ENCODE data around the gene GPC5. TPM values are rescaled to one million over a fixed set of nuclear protein-coding genes. Genes with fewer than 3 reads are reported as not detected.

The GPC5 gene
- total RNA-seq, 1 experiment from 2014 or later = 0.15 TPM

GRCh38 chr13:91470084-91470621 is 71.7 kb downstream of the GPC5 start:
- H2BK20ac ChIP-seq (ENCODE audit: low read depth, low read length, poor library complexity, severe bottlenecking) = no peak overlapping the region
- no peak overlapping the region for H4K91ac ChIP-seq (ENCODE audit: insufficient read length, low read depth, low read length)
- H3K4me1 ChIP-seq (ENCODE audit: insufficient read depth, low read length) = no peaks in the 10 kb centered on the region
- no peak overlapping the region for H3K14ac ChIP-seq (ENCODE audit: insufficient read depth, low read length)
- H4K8ac ChIP-seq (replicated peaks; ENCODE audit: insufficient read length, low read depth, low read length) = no peak overlapping the region
- no peak overlapping the region for H4K5ac ChIP-seq (ENCODE audit: insufficient read length, low read depth, low read length)
- no peak overlapping the region for H3K18ac ChIP-seq (ENCODE audit: insufficient read length, low read depth, low read length)
- no peak overlapping the region for H2BK120ac ChIP-seq (ENCODE audit: low read depth, low read length, poor library complexity, severe bottlenecking)
- Mint-ChIP-seq H3K36me3 (ENCODE audit: insufficient read depth in 1 of 3, low read depth in 3 of 3) (no peaks in the 10 kb centered on the region), H3K27ac (no peak overlapping the region; a peak in 2 of 7 replicates), H3K4me1 (no peaks in the 10 kb centered on the region; a peak in 1 of 4 replicates), H3K4me3 (no peak overlapping the region), H3K27me3 (ENCODE audit: low read depth) (no peaks in the 10 kb centered on the region; the same call in 1 of the 2 replicates), H3K9me3 (no peaks in the 10 kb centered on the region)
- no peak overlapping the region for H3T11ph ChIP-seq (ENCODE audit: low read length)
- H3K27me3 ChIP-seq (ENCODE audit: insufficient read depth, low read length) = no peaks in the 10 kb centered on the region
- H3K9me3 ChIP-seq (ENCODE audit: control insufficient read depth, low read depth, low read length) = no peaks in the 10 kb centered on the region
- 100% methylated on average over 3 of the region's 4 CpGs for WGBS (ENCODE audit: extremely low coverage, insufficient read length, low lambda C conversion rate)
- no peaks in the 10 kb centered on the region for H3K23me2 ChIP-seq (ENCODE audit: insufficient read length, low read depth, low read length, poor library complexity, severe bottlenecking)
- no peak overlapping the region for H3K56ac ChIP-seq (ENCODE audit: insufficient read length, low read depth, low read length)
- DNase-seq = no peak
- H2BK15ac ChIP-seq (ENCODE audit: low read depth, low read length) = no peak overlapping the region
- no peak for TF ChIP-seq CTCF (conservative IDR thresholded peaks at IDR 0.05)
- no peak overlapping the region for H3K4me2 ChIP-seq (ENCODE audit: insufficient read depth, insufficient read length, low read length)
- H3K79me1 ChIP-seq (ENCODE audit: insufficient read depth, low read depth, low read length, poor library complexity, severe bottlenecking) = no peaks in the 10 kb centered on the region
- H2BK12ac ChIP-seq (ENCODE audit: insufficient read length, low read depth, low read length) = no peak overlapping the region
- H3K9ac ChIP-seq (ENCODE audit: extremely low read depth, insufficient read length, low read length) = no peak overlapping the region
- no peak overlapping the region for H2AFZ ChIP-seq (ENCODE audit: low read length)
- H2BK5ac ChIP-seq (ENCODE audit: insufficient read length, low read length) = no peak overlapping the region
- no peak overlapping the region for H3K4ac ChIP-seq (ENCODE audit: low read depth, low read length)
- no peak overlapping the region for H3K27ac ChIP-seq (ENCODE audit: insufficient read length, low read depth, low read length)
- no peaks in the 10 kb centered on the region for H4K20me1 ChIP-seq (ENCODE audit: control insufficient read depth, insufficient read depth, insufficient read length)
- H3K79me2 ChIP-seq (ENCODE audit: insufficient read depth, low read length) = no peaks in the 10 kb centered on the region
- H2AK5ac ChIP-seq (ENCODE audit: insufficient read length, low read length) = no peak overlapping the region
- no peak overlapping the region for H3K23ac ChIP-seq (ENCODE audit: insufficient read length, low read depth, low read length)

Measured in H9 (cell line).